Karpas-422 (cell line): Measurements from ENCODE around the gene PPM1F. TPM values are rescaled to one million over a fixed set of nuclear protein-coding genes. Genes with fewer than 3 reads are reported as not detected.

Experiments used
- DNase-seq: peaks from one replicate; pipeline ENCODE4 v3.0.0-alpha.2; 2015
- H2AFZ ChIP-seq: fragments of 200-600 bp; sonication (generic); 2 replicates; pipeline ENCODE4 v1.6.1; 2014; ENCODE audit warnings: antibody characterized with exemption, low read length, mixed read lengths
- H3K27ac ChIP-seq: fragments of 200-600 bp; sonication (generic); 2 replicates; pipeline ENCODE4 v1.5.1; 2014; ENCODE audit warnings: mild to moderate bottlenecking, low read length, moderate library complexity
- H3K27me3 ChIP-seq: fragments of 200-600 bp; sonication (generic); 2 replicates; pipeline ENCODE4 v1.6.1; 2014; ENCODE audit warnings: low read length, mixed read lengths
- H3K36me3 ChIP-seq: fragments of 200-600 bp; sonication (generic); 2 replicates; pipeline ENCODE4 v1.6.1; 2014; ENCODE audit warnings: low read length, mixed read lengths; ENCODE audit not compliant: insufficient read depth
- H3K4me1 ChIP-seq: fragments of 200-600 bp; sonication (generic); 2 replicates; pipeline ENCODE4 v1.6.1; 2014; ENCODE audit warnings: mild to moderate bottlenecking, low read length, mixed read lengths
- H3K4me2 ChIP-seq: fragments of 200-600 bp; sonication (generic); 2 replicates; pipeline ENCODE4 v1.6.1; 2014; ENCODE audit warnings: low read length, low read depth, mild to moderate bottlenecking; ENCODE audit not compliant: poor library complexity, severe bottlenecking
- H3K4me3 ChIP-seq: fragments of 200-600 bp; sonication (generic); 2 replicates; pipeline ENCODE4 v1.5.1; 2014; ENCODE audit warnings: mild to moderate bottlenecking, antibody characterized with exemption, low read length, mixed read lengths
- H3K79me2 ChIP-seq: fragments of 200-600 bp; sonication (generic); 2 replicates; pipeline ENCODE4 v1.6.1; 2014; ENCODE audit warnings: mild to moderate bottlenecking, low read length, mixed read lengths
- H3K9ac ChIP-seq: fragments of 200-600 bp; sonication (generic); 2 replicates; pipeline ENCODE4 v1.6.0; 2014; ENCODE audit warnings: low read length
- H3K9me2 ChIP-seq: fragments of 200-600 bp; sonication (generic), shearing (Covaris generic); replicated peaks from 2 replicates; pipeline ENCODE4 v1.6.0; 2014; ENCODE audit warnings: mild to moderate bottlenecking, low read length, moderate library complexity; ENCODE audit not compliant: insufficient read depth
- H3K9me3 ChIP-seq: fragments of 300-700, 200-600 bp; sonication (generic); 2 replicates; pipeline ENCODE4 v1.6.1; 2014; ENCODE audit warnings: low read length, mixed read lengths
- H4K20me1 ChIP-seq: fragments of 200-600 bp; sonication (generic); 2 replicates; pipeline ENCODE4 v1.6.1; 2014; ENCODE audit warnings: mild to moderate bottlenecking, antibody characterized with exemption, low read length, low read depth; ENCODE audit not compliant: insufficient read depth
- total RNA-seq: library from RNA; depleted of rRNA; stranded (reverse); fragments of >200 nt; shearing (Covaris generic); gene quantifications from 2 replicates; pipeline ENCODE4 v1.2.3, GENCODE V29; 2014; ENCODE audit warnings: low replicate concordance

The PPM1F gene
- total RNA-seq, 1 experiment from 2014 or later = 21.1 TPM

DNA sequence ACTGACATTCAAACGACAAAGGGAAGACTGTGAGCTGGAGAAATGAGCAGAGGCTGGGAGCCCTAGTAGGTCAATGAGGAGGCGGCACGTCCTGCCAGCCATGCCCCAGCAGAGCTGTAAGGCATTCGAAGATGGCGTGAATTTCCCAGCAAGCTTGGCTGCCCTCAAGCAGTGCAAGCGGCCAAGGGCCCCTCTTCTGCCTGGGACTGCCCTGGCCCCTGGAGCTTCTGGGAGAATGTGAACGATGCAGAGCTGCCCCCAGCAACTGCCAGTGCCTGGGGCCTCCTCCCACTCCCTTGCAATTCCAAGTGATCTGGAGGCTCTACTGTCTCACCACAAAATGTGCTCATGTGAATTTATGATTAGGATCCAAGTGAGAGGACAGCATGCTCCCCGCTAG is 4.3 kb downstream of the PPM1F start:
- H3K27ac ChIP-seq = no peak overlapping the region

DNA sequence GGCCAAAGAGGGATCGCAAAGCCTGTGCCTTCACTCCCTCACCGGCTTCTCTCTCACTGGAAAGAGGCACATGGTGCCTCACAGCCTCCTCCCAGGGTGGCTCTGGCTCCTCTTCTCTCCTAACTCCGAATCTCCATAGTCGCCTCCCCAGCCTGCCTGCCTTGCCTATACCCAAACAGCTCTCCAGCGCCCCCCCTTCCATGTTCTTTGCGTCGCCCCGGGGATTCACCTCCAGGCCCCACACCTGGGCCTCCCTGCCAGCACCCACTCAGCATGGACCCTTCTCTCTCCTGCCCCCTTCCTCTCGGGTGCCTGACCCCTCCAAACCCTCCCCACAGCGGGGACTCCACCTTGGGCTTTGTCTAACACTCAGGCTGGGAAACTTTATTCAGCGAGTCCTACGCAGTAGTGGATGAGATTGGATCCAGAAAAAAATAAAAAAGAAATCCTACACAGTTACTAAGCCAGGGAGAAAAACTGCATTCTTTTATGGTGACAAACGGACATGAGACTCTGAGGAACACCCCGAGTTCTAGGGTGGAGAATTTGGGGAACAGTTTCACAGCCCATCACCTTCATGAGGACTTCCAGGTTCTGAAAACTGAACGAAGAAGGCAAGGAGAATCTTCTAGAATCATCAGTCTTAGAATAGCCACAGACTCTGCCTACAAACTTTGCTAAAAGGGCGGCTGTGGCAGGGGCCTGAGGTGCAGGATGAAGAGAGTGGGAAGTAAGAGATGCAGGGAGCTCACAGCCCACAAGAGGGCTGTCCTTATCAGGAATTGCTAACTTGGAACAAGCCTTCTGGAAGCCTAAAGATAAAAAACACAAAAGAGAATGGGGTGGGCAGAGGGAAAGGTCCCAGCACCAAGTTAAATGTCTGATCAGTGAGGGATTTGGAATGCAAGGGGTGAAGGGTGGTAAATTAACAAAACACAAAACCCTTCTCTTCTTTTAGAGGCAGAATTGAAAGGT is 5.3 kb downstream of the PPM1F start:
- Histone ChIP-seq H3K4me1 (peaks cover 17% of the 10 kb centered on the region), H3K9me3 (no peaks in the 10 kb centered on the region), H3K79me2 (peaks cover 21% of the 10 kb centered on the region), H2AFZ (no peak overlapping the region), H3K36me3 (no peaks in the 10 kb centered on the region), H3K9ac (no peak overlapping the region), H3K27ac (no peak overlapping the region), H3K4me2 (no peak overlapping the region), H4K20me1 (no peaks in the 10 kb centered on the region), H3K27me3 (no peaks in the 10 kb centered on the region), H3K9me2 (no peaks in the 10 kb centered on the region), H3K4me3 (no peak overlapping the region)
- DNase-seq = no peak

More for the DNA sequence above, 4.3 kb downstream of the PPM1F start:
- no peaks in the 10 kb centered on the region for H3K36me3 ChIP-seq
- H3K9ac ChIP-seq = no peak overlapping the region
- peaks cover 17% of the 10 kb centered on the region for H3K4me1 ChIP-seq
- H2AFZ ChIP-seq = no peak overlapping the region
- no peaks in the 10 kb centered on the region for H3K27me3 ChIP-seq
- H4K20me1 ChIP-seq = no peaks in the 10 kb centered on the region
- peaks cover 21% of the 10 kb centered on the region for H3K79me2 ChIP-seq
- no peaks in the 10 kb centered on the region for H3K9me3 ChIP-seq
- H3K4me2 ChIP-seq = no peak overlapping the region
- no peaks in the 10 kb centered on the region for H3K9me2 ChIP-seq
- DNase-seq = no peak
- no peak overlapping the region for H3K4me3 ChIP-seq

- Histone ChIP-seq H3K79me2 (peaks cover 12% of the 10 kb centered on the region), H2AFZ (no peak overlapping the region), H3K9me2 (no peaks in the 10 kb centered on the region), H3K27ac (no peak overlapping the region), H3K9ac (no peak overlapping the region), H4K20me1 (no peaks in the 10 kb centered on the region), H3K27me3 (no peaks in the 10 kb centered on the region), H3K36me3 (no peaks in the 10 kb centered on the region), H3K4me1 (peaks cover 11% of the 10 kb centered on the region), H3K4me2 (no peak overlapping the region), H3K9me3 (no peaks in the 10 kb centered on the region), H3K4me3 (no peak overlapping the region)
- DNase-seq = no peak
Measured at GRCh38 chr22:21946262-21946925, 6.3 kb downstream of the PPM1F start.

- Histone ChIP-seq H3K4me2 (no peak overlapping the region), H3K27ac (no peak overlapping the region), H3K4me3 (no peak overlapping the region), H3K79me2 (peaks cover 9% of the 10 kb centered on the region; the same call in 1 of the 2 replicates), H2AFZ (no peak overlapping the region), H3K9me2 (no peaks in the 10 kb centered on the region), H4K20me1 (no peaks in the 10 kb centered on the region), H3K9ac (no peak overlapping the region), H3K9me3 (no peaks in the 10 kb centered on the region), H3K4me1 (peaks cover 11% of the 10 kb centered on the region), H3K36me3 (no peaks in the 10 kb centered on the region), H3K27me3 (no peaks in the 10 kb centered on the region)
- DNase-seq = no peak
Measured at GRCh38 chr22:21945453-21946261, 7.0 kb downstream of the PPM1F start.

DNA sequence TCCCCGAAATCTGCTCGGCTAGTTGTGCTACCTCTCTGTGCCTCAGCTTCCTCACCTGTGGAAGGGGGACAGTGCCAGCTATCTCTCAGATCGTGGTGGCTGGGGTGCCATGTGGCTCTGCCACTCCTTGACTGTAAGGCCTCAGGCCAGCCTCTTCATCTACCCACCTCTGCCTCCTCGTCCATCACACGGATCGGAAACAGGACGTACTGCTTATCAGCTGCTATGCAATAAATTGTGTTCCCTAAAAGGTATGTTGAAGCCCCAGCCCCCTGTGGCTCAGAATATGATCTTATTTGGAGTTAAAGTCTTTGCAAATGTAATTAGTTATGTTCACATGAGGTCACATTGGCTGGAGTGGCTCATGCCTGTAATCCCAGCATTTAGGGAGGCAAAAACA is 7.8 kb downstream of the PPM1F start:
- Histone ChIP-seq H3K36me3 (no peaks in the 10 kb centered on the region), H3K27ac (no peak overlapping the region), H3K27me3 (no peaks in the 10 kb centered on the region), H4K20me1 (no peaks in the 10 kb centered on the region), H2AFZ (no peak overlapping the region), H3K4me2 (no peak overlapping the region), H3K4me3 (no peak overlapping the region), H3K4me1 (peaks cover 11% of the 10 kb centered on the region), H3K79me2 (peaks cover 9% of the 10 kb centered on the region; the same call in 1 of the 2 replicates), H3K9ac (no peak overlapping the region), H3K9me3 (no peaks in the 10 kb centered on the region), H3K9me2 (no peaks in the 10 kb centered on the region)
- DNase-seq = no peak

DNA sequence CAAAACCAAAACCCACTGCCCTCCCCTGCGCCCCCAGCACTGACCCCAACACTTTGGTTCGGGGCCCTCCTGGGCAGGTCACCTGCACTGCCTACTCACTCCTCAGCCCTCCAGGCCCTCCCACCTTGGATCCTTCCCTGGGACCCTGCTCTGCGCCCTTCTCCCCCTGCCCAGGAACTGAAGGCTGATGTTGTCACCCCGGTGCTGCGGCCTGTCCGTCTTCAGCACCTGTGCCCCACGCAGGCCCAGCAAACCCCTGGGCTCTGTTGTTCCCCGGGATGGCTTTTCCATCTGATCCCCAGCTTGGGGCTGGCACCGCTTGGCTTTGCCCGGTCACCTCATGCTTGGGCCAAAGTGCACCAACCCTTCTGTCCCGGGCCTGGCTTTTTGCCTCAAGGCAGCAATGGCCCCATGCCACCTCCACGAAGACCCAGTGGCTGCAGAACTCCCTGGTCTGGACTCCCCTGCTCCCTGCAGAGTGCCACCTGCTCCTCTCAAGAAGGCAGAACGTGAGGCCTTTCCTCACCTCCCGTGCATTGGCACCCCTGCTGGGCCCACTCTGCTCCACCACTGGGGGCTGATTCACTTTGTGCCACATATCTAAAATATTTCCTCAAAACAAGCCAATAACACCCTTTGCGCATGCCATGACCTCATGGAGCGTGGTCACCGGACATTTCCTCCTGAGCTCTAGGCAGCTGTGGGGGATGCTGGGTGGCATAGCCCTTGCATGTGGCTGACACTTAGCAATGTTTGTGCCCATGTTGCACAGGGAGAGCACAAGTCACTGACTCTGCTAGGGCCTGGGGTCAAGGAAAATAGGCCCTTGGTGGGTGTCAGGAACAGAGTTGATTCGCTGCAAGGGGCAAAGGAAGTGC is 8.8 kb downstream of the PPM1F start:
- no peak overlapping the region for H3K27ac ChIP-seq
- no peaks in the 10 kb centered on the region for H3K27me3 ChIP-seq
- H3K36me3 ChIP-seq = no peaks in the 10 kb centered on the region
- no peaks in the 10 kb centered on the region for H3K9me3 ChIP-seq
- H3K4me1 ChIP-seq = peaks cover 13% of the 10 kb centered on the region
- peaks cover 3% of the 10 kb centered on the region; the same call in 1 of the 2 replicates for H3K79me2 ChIP-seq
- no peak overlapping the region for H3K4me3 ChIP-seq
- no peak overlapping the region for H2AFZ ChIP-seq
- H3K4me2 ChIP-seq = no peak overlapping the region
- H3K9ac ChIP-seq = no peak overlapping the region
- H4K20me1 ChIP-seq = no peaks in the 10 kb centered on the region
- no peaks in the 10 kb centered on the region for H3K9me2 ChIP-seq
- DNase-seq = no peak

GRCh38 chr22:21942407-21943343 is 10.0 kb downstream of the PPM1F start:
- no peaks in the 10 kb centered on the region; the same call in 1 of the 2 replicates for H3K79me2 ChIP-seq

More at GRCh38 chr22:21942407-21943343, 10.0 kb downstream of the PPM1F start:
- no peak overlapping the region for H2AFZ ChIP-seq
- no peaks in the 10 kb centered on the region for H3K9me2 ChIP-seq
- H3K9me3 ChIP-seq = no peaks in the 10 kb centered on the region
- DNase-seq = no peak
- H3K27me3 ChIP-seq = no peaks in the 10 kb centered on the region
- H4K20me1 ChIP-seq = no peaks in the 10 kb centered on the region
- H3K36me3 ChIP-seq = no peaks in the 10 kb centered on the region
- no peak overlapping the region for H3K9ac ChIP-seq
- no peak overlapping the region for H3K27ac ChIP-seq
- H3K4me1 ChIP-seq = peaks cover 16% of the 10 kb centered on the region
- H3K4me2 ChIP-seq = no peak overlapping the region
- no peak overlapping the region for H3K4me3 ChIP-seq
